MCF 10A (cell line): ENCODE results near the gene OR1F1. TPM values are rescaled to one million over a fixed set of nuclear protein-coding genes. Genes with fewer than 3 reads are reported as not detected.
"Not testable (repeated sequence)": the region's sequence is repeated elsewhere in the genome, so short reads cannot be mapped to it uniquely, and the experiment has no call there.

Experiments
- BruUV-seq: library from RNA; stranded (reverse); fragments of 400-500 nt; replicated peaks from 2 replicates; lab custom pipeline; 2021; lab: Mats Ljungman, UMichigan
- CTCF ChIA-PET: fragments of 300-600 bp; sonication (Branson Sonifier 250); formaldehyde crosslinking; extraction: SDS; loops from one replicate; lab custom pipeline; 2021; ENCODE audit warnings: antibody characterized with exemption, inconsistent platforms; lab: Yijun Ruan, JAX
- POLR2A ChIA-PET: fragments of 300-600, 350-650 bp; sonication (Branson Sonifier 250); formaldehyde crosslinking; extraction: SDS; loops from one replicate; lab custom pipeline; 2020; ENCODE audit warnings: antibody characterized with exemption, inconsistent platforms; lab: Yijun Ruan, JAX
- DNase-seq: peaks from one replicate; pipeline ENCODE4 v3.0.0-alpha.2; 2018; ENCODE audit not compliant: unreplicated experiment
- H3K27ac Mint-ChIP-seq: one replicate; pipeline ENCODE4 v1.8.0; 2022; ENCODE audit warnings: mild to moderate bottlenecking, low read depth, mixed read lengths; ENCODE audit not compliant: unreplicated experiment
- H3K27me3 Mint-ChIP-seq: one replicate; pipeline ENCODE4 v1.8.0; 2022; ENCODE audit warnings: mixed read lengths; ENCODE audit not compliant: insufficient read depth, unreplicated experiment
- H3K36me3 Mint-ChIP-seq: one replicate; pipeline ENCODE4 v1.8.0; 2022; ENCODE audit warnings: mild to moderate bottlenecking, moderate library complexity, mixed read lengths; ENCODE audit not compliant: insufficient read depth, unreplicated experiment
- H3K4me1 Mint-ChIP-seq: one replicate; pipeline ENCODE4 v1.8.0; 2022; ENCODE audit warnings: mixed read lengths; ENCODE audit not compliant: insufficient read depth, unreplicated experiment
- H3K4me3 Mint-ChIP-seq: one replicate; pipeline ENCODE4 v1.8.0; 2022; ENCODE audit warnings: mild to moderate bottlenecking, moderate library complexity, mixed read lengths; ENCODE audit not compliant: unreplicated experiment
- H3K9me3 Mint-ChIP-seq: one replicate; pipeline ENCODE4 v1.8.0; 2022; ENCODE audit warnings: mixed read lengths; ENCODE audit not compliant: unreplicated experiment
- intact Hi-C: fragments of 100-400 bp; cut with micrococcal nuclease; formaldehyde crosslinking; loops from 2 replicates; pipeline ENCODE4 v1.14.1; 2022
- total RNA-seq: library from RNA; stranded (reverse); gene quantifications from 2 replicates; pipeline ENCODE4 v1.2.3, GENCODE V29; 2022
- TF ChIP-seq, protein P1 (sequence below): fragments of 200-600 bp; IDR thresholded peaks from one replicate; pipeline ENCODE4 v1.8.0; 2022; ENCODE audit warnings: antibody characterized with exemption, mild to moderate bottlenecking; ENCODE audit not compliant: unreplicated experiment

Gene OR1F1
- total RNA-seq, 1 experiment from 2014 or later: not detected

DNA sequence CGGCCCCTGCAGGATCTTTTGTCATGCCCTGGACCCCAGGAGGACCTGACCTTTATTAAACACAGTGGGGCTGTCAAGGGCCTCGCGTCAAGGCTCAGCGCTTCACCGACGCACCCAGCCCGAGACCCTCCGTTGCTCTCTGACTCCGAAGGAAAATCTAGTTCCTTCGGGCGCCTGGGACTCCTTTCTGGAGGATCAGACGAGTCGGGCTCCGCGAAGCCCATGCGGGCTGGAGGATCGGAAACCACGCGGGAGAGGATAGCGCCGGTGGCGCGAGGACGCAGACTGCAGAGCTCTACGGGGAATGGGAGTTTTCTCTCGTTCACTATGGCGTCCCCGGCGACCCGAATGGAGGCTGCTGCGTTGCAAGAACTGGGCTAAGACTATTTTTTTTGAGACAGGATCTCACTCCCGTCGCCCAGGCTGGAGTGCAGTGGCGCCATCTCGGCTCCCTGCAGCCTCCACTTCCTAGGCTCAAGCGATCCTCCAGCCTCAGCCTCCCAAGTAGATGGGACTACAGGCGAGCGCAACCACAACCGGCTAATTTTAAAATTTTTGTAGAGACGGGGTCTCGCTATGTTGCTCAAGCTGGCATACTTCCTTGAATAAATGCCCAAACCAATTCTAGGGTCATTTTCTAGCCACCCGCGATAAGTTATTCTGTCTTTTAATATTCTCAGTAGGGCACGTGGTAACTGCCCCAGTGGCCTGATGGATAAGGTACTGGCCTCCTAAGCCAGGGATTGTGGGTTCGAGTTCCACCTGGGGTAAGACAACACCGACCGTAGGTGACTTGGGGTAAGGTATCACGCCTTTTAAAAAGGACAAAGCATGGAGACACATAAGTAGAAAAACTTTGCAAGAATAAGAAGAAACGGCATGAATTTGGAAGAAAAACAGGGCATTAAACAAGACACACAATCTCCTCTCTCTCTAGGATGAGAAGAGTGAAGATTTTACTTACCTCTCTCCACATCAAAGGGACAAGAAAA is 5.5 kb downstream of the OR1F1 start:
- no peaks in the 10 kb centered on the region for H3K9me3 Mint-ChIP-seq
- peaks cover 7% of the 10 kb centered on the region for H3K36me3 Mint-ChIP-seq
- CTCF ChIA-PET: no interaction called here
- intact Hi-C loops: no loop called here
- POLR2A ChIA-PET: interaction anchor here (0.7 kb wide), 1 partner anchor 207 kb away, joined by 3 read pairs; the partner anchor contains the start of genes ZNF174 and ZSCAN32
- TF ChIP-seq, protein P1, sequence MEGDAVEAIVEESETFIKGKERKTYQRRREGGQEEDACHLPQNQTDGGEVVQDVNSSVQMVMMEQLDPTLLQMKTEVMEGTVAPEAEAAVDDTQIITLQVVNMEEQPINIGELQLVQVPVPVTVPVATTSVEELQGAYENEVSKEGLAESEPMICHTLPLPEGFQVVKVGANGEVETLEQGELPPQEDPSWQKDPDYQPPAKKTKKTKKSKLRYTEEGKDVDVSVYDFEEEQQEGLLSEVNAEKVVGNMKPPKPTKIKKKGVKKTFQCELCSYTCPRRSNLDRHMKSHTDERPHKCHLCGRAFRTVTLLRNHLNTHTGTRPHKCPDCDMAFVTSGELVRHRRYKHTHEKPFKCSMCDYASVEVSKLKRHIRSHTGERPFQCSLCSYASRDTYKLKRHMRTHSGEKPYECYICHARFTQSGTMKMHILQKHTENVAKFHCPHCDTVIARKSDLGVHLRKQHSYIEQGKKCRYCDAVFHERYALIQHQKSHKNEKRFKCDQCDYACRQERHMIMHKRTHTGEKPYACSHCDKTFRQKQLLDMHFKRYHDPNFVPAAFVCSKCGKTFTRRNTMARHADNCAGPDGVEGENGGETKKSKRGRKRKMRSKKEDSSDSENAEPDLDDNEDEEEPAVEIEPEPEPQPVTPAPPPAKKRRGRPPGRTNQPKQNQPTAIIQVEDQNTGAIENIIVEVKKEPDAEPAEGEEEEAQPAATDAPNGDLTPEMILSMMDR: no peak
- BruUV-seq: no TSS peak
- DNase-seq: no peak
- peaks cover 5% of the 10 kb centered on the region for H3K4me1 Mint-ChIP-seq
- no peak overlapping the region for H3K4me3 Mint-ChIP-seq
- H3K27me3 Mint-ChIP-seq: no peaks in the 10 kb centered on the region
- H3K27ac Mint-ChIP-seq: no peak overlapping the region

DNA sequence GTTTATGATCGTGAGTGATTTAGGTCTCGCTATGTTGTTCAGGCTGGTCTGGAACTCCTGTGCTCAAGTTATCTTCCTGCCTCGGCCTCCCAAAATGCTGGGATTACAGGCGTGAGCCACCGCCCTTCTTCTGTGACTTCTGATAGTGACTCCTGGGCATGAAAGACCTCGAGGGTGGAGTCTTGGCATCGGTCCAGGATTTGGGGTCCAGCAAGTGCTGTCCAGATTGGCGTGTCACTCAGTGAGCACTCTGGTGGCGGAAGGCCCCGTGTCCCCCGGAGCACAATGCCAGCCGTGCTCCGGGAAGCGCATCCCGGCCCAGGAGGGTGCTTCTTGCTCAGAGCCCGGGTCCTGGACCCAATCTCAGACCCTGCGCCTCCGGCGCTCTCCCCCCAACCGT is 6.8 kb downstream of the OR1F1 start:
- intact Hi-C loops: no loop called here
- Mint-ChIP-seq H3K27me3 (no peaks in the 10 kb centered on the region), H3K36me3 (no peaks in the 10 kb centered on the region), H3K9me3 (no peaks in the 10 kb centered on the region), H3K4me3 (no peak overlapping the region), H3K27ac (no peak overlapping the region), H3K4me1 (peaks cover 2% of the 10 kb centered on the region)
- TF ChIP-seq, protein P1: no peak
- BruUV-seq: no TSS peak
- ChIA-PET CTCF (no interaction called here), POLR2A (no interaction called here)
- no peak for DNase-seq

DNA sequence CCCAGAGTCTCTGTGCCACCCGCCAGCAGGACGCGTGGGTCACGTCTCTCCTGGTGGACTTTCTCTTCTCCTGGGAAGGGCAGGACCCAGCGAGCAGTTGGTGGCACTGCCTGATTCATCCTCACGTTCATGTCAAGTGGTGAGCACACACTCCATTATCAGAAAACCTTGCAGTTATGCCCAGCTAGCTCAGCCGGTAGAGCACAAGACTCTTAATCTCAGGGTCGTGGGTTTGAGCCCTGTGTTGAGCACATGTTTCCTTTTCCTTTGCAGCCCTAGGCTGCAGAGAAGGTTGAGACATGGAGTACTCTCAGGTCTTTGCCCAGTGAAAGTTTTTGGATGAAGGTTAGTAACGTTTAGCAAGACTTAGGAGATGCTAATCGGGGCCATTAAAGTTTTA is 8.0 kb downstream of the OR1F1 start:
- BruUV-seq: no TSS peak
- Mint-ChIP-seq H3K4me1 (no peaks in the 10 kb centered on the region), H3K4me3 (no peak overlapping the region), H3K27me3 (no peaks in the 10 kb centered on the region), H3K36me3 (no peaks in the 10 kb centered on the region), H3K9me3 (no peaks in the 10 kb centered on the region), H3K27ac (no peak overlapping the region)
- intact Hi-C loops: no loop called here
- DNase-seq: no peak
- TF ChIP-seq, protein P1: no peak
- CTCF ChIA-PET: interaction anchor here (0.7 kb wide), 1 partner anchor 25 kb away, joined by 4 read pairs; no protein-coding TSS in a partner anchor
- POLR2A ChIA-PET: no interaction called here

DNA sequence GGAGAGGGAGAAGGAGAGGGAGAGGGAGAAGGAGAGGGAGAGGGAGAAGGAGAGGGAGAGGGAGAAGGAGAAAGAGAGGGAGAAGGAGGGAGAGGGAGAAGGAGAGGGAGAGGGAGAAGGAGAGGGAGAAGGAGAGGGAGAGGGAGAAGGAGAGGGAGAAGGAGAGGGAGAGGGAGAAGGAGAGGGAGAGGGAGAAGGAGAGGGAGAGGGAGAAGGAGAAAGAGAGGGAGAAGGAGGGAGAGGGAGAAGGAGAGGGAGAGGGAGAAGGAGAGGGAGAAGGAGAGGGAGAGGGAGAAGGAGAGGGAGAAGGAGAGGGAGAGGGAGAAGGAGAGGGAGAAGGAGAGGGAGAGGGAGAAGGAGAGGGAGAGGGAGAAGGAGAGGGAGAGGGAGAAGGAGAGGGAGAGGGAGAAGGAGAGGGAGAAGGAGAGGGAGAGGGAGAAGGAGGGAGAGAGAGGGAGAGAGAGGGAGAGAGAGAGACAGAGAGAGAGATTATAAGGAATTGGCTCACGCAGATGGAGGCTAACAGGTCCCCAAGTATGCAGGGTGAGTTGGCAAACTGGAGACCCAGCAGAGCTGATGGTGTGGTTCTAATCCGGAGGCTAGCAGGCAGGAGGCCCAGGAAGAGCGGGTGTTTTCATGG is 9.8 kb downstream of the OR1F1 start:
- H3K27ac Mint-ChIP-seq, CTCF ChIA-PET, DNase-seq, H3K27me3 Mint-ChIP-seq, H3K4me1 Mint-ChIP-seq, intact Hi-C loops, H3K4me3 Mint-ChIP-seq, BruUV-seq, H3K9me3 Mint-ChIP-seq, H3K36me3 Mint-ChIP-seq: not testable (repeated sequence)
- POLR2A ChIA-PET: interaction anchor here (1.2 to 2.0 kb wide), 2 partner anchors 10 to 37 kb away, joined by 3 to 5 read pairs; partner anchors contain the start of gene OR1F1
